Urothelium cell line (cell line): Measurements from ENCODE around the gene HOXB9.

ENCODE experiments used
- DNase-seq: peaks from one replicate; pipeline ENCODE4 v3.0.0; 2011; ENCODE audit warnings: low spot score, mixed read lengths
- FAIRE-seq: peaks from 2 replicates; lab custom pipeline; 2011; peaks lifted over from hg19 to GRCh38; lab: Jason Lieb, UNC

Gene HOXB9

DNA sequence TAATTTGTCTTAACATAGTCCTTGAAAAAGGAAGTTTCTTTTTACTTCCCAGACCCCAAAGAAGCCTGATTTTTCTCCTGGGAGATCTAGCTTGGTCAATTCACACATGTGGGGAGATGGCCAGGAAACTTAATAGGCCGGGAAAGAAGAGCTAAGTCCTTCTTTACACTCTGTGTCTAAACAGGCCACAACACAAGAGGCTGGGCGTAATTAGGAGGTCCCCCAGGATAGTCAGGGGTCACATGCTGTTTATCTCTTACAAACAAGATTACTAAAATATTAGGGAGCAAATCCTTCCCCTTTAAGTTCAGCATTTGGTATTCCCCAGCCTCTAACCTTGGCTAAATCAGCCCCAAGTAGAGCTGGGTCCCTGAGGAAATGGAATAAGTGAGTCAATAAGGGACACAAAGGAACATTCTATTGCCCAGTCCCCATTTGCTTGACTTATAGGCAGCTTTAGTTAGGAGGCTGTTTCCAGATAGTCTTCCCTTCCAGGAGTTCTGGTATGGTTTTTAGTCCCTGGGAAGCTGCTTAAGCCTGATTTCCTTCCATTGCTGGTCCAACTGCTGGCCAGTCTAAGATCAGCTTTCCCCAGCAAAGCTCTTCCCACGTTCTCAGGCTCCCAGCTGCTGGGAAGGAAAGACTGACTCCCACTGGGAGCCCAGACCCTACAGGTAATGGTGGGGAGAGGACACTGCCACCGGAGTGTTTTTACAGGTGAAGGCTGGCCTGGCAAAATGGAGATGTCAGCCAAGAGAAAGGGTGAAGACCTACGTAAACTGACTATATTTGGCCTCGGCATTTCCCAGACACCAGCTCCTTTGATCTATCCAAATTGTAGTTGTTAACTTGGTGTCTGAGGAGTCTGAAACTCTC lies 14.1 kb upstream of the HOXB9 start:
- FAIRE-seq (no peak), DNase-seq (no peak)

DNA sequence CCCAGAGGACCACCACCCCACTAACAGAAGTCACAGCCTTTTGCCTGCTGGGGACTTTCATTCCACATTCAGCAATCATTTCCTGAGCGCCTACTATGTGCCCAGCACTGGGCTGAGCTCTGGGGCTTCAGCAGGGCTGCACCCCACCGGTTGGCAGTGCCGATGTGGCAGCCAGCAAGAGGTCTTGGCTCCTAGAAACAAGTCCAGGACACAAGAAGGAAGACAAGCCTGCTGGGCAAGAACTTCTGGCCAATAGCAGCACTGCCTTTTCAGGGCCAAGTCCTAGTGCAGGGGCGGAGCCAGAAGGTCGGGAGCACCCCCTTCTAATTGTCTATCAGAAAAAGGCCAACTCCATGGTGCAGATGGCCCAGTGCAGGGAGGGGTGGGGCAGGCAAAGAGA lies 13.0 kb upstream of the HOXB9 start:
- FAIRE-seq (no peak), DNase-seq (no peak)

DNA sequence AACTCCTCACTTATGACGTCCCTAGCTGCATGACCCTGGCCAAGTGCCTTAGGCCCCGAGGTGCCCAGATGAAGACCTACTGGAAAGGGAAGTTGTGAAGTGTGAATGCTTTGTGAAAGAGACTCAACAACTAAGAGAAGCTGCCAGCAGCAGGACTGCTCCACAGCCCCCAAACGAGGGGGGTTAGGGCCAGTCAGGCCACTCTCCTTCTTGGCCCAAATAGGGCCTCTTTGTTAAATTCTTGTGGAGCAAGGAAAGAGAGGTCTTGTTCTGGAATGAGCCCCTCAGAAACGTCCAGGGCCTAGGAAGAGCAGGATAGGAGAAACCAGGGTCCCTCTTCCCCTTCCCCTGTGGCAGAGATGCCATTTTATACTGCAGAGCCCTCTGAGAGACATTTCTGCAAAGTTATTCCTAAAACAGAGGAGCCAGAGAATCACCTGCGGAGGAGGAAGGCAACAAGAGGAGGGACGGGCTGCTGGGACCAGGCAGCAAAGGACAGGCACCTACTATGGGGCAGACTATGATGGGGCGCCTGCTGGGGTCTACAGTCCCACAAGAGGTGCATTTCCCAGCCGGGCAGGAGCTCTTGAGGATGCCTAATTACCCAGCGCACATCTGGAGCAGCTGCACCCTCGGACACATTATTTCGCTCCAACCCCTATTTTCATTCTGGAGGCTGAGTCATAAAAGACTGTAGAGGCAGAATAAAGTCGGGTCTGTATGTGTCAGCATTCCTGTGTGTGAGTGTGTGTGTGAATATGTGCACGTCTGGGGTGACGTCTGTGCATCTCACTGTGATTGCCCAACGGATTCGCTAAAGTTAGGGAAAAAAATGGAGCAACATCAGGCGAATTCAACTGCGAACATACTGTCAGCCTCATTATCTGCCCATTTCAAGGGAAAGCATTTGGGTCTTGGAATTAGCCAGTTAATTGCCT lies 11.4 kb upstream of the HOXB9 start:
- peak; percentile 75 for DNase-seq
- FAIRE-seq: peak; percentile 89

DNA sequence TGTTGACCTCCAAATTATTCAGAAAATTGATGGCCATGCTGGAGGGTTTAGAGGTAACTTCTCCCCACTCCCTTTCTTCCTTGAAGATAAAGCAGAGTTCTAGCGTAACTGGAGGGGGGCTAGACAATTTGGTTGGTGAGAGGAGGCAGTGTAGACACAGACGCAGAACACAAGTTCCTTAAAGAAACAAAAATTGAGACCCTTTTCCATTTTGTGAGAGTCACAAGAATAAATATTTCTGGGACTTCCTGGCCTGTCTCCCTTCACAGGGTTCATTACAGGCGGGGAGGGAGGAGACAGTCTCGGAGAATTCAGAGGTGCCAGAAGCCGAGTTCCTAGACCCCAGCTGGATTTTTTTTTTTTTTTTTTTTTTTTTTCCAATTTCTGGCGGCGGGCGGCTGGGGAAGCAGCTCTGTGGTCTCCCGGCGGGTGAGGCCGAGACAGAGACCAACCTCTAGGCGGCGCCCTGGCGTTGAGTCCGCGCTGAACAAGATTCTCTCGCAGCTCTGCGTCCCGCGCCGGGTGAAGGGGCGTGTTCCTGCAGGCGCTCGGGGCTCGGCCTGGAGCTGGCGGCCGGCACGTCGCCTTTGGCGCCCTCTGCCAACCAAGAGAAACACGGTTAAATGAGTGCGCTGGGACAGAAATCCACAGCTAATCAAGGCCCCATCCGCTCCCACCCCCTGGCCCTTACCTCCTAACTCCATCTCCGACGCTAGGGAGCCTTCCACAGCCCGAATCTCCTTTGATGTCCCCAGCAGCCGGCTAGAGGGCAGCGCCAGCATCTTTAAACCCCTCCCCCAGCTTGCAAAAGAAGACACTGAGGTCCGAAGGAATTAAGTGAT lies 10.2 kb upstream of the HOXB9 start:
- FAIRE-seq: no peak
- no peak for DNase-seq

DNA sequence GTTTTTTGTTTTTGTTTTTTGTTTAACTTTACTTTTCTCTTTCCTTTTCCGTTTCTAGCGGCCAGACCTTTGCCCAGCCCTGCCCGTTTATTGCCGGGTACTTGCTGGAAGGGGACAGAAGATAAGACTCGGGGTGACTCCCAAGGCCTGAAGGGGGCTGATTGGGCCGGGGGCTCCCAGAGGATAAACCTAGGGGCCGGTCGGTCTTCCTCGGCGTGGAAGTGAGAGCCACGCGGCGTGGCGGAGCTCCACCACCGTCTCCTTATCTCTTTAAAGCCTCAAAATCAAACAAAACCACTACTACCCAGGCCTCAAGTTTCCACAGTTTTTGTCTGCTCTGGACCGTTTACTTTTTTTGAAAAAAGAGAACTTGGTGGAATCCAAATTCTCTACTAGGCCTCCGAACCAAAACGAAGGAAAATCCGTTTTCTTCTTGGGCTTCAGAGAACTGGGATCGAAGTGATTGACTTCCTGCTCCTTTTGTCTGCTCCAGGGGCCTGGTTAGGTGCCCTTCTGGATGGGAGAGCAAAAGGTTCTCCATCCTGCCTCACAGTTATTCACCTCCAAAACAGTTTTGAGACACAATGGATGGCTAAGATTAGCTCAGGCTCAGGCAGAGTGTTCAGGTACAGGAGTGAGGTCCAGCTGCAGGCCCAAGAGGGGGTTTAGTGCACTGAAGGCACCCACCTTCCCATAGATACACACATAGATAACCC lies 8.5 kb upstream of the HOXB9 start:
- FAIRE-seq: no peak
- no peak for DNase-seq

DNA sequence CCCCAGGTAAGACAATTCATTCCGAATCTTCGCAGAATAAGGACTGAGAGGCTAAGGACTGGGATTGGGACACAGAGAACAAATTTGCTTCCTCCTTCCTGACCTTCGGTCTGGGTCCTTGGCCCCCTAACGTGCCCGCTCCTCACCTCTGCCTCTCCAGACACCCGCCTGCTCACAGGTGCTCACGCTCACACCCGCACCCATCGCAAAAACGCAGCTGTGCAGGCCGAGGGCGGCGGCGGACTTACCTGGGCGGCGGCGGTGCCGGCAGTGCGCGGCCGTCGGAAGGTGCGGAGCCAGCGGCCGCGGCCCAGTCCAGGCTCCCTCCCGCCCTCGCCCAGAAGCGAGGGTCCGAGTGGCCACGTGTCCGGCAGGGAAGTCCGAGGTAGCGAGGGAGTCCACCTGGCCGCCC lies 7.1 kb upstream of the HOXB9 start:
- no peak for DNase-seq

DNA sequence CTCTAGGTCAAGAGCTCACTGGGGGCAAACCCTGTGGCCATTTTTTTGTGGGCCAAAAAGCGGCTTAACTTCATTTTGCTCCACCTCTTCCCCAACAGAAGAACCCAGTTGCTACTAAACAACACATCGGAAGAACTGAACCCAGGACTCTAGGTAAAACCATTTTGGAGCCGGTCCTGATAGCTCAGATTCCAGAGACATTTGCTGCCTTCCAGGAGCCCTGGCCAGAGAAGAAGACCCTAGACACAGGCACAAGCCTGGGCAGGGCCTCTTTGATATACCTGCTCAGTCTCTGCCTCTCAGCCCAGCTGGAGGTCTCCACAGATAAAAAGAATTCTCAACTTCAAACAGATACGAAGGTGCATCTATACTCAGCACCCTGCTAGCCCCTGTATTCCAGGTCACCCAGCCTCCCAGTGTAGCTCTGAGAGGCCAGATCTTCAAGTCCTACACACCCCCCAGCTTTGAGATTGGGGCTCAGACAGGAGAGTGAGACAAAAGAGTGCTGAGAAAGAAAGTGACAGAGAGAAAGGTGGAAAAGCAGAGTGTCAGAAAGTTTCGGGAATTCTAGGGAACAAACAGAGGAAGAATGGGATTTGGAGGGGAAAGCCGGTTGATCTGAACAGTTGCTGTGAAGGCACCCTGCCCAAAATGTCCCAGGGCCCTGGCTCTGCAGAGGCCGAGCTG lies 6.6 kb upstream of the HOXB9 start:
- DNase-seq (no peak), FAIRE-seq (no peak)

More for the DNA sequence above, 7.1 kb upstream of the HOXB9 start:
- FAIRE-seq: no peak

DNA sequence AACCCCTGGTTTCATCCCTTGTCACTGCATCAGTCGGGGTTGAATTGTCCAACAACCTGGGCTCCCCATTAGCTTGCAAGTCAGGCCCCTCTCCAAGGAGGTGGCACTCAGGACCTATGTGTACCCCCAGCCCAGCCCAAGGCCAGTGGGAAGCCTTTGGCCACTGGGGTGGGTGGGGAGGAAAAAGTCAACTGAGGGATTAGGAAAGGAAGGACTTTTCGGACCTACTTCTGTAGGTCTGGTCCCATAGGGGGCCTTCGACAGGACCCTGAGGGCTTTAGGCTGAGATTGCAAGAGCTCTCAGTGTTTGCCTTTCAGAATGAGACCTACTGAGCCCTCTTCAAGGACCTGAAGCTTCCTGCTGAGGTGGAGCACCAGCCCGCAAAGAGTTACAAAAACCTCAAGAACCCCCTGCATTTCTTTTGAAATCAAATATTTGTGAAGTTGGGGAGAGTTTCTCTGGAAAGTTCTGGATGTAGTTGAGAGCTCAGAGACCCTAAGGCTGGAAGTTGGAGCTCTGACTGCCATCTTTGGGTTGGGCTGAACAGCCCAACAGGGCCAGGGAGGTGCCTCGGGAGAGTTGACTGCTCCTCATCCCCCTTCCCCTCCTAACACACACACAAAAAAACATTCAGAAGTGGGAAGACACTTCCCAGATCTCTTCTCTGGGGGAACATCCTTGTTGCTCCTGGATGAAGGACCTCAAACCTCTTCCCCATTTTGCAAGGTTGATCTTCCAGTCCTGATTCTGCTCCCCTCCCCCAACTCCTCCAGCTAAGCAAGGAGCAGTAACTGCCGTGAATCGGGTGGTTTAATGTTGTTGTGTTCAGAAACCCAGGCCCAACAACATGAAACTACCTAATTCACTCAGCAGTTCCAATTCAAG lies 5.8 kb upstream of the HOXB9 start:
- DNase-seq (no peak), FAIRE-seq (no peak)

DNA sequence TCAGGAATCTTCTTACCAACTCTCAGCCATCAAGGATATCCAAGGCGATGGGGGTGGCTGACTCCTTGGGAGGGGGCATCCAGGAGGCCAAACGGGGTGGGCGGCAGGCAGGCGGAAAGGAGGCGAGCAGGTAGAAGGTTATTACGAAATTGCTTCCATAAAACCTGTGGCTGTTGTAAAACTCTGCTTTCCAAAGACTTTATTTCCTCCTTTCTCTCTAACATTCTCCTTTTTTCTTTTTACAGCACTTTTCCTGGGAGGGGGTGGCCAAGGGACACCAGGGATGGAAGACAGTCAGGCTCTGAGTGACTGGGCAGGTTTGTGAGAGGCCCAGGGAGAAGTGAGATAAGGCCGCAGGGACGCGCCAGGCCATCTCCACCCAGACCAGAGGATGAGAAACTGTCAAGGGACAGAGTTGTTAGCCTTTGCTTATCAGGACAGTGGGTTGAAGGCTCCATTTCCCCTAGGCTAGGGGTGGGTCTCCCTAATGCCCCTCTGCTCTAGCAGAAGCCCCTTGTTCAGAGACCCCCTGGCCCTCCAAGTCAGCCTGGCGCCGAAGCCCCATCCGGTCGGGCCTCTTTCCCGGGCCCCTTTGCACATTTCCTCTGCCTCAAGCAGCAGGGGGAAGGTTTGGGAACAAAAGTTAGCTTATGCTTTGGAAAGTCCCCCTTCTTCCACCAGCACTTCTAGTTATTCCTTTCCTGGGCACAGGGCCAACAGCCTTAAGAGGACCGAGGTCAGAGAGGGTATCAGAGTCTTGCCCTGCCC lies 5.0 kb upstream of the HOXB9 start:
- no peak for FAIRE-seq
- DNase-seq: no peak

DNA sequence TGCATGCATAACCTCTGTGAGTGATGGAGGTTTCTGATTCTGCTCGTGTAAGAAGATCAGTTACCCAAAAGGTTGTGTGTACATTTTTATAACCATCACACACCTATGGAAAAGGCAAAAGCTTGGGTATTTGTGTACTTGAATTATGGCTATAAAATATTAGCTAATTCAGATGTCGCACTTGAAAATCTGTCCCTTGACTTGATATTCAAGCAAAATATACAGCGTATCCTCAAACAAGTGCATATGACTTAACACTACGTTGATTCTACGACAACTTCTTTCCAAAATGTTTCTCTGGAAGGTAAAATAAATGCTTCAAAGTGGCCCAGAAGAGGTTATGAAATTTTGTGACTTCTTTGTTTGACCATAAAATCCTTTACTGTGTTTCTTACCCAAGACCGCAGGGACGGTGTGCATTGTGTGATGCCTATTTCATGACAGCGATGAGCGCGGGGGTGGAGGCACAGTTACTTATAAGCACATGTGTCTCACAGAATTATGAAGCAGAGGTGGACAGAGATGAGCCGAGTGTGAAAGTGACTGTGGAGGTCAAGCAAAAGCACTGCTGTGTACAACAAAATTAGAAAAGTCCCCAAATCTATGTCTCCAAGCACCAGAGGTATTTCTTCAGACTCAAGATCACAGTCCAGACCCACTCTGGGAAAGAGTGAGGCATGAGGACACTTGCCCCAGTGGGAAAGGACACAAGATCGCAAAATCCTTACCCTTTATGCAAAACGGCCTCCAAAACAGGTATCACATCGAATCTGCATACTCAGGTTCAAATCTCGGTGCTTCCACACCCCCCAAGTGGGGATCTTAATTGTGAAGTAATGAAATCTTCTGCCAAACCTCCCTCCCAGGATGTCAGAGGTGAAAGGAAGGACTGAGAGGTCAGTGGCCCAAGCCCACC lies 4.1 kb upstream of the HOXB9 start:
- no peak for FAIRE-seq
- no peak for DNase-seq

DNA sequence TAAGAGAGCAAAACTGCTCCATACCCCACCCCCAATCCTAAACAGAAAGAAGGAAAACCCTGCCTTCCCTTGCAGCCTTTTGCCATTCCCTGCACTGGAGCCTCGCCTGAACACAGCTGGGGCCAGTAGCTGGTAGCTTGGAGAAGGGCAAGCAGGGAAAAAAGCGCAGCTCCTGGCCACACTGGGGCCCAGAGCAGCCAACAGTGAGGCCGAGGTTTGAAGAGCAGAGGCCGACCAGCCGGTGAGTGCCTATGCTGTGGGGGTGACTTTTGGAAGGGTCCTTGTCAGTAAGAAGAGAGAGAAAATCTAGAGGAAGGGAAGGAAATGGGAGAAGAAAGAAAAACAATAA lies 3.2 kb upstream of the HOXB9 start:
- DNase-seq (no peak), FAIRE-seq (no peak)

DNA sequence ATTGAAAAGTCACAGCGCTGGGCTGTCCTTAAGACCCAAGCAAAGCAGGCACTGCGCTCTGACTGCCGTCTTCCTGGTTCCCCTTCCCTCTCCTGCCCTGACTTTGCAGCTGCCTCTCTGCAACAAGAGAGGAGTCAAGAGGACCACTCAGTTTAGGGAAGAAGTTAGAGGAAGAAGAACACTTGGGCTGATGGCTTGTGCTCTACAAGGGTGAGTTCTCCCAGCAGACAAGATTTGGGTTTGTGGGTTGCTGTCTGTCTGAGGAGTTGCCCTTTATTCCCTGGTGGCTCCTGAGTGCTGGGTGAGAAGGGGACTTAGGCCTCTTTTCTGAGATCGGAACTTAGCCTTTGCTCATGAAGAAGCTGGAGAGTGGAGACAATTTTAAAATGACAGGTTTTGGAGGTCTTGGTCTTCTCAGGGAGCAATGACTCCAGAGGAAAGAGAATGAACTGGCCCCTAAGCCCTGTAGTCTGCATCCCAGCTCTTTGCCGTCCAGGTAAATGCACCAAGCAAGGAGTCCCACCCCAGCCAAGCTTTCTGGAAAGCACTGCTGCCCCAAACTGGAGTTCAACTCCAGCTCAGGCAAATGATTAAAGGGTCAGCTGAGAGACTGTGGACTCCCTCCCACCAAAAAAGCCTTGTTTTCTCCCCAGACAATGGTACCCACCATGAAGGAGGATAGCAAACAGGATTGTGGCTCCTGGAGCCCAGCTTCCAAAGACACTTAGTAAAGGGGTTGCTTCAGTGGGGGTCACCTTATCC lies 2.7 kb upstream of the HOXB9 start:
- DNase-seq (no peak), FAIRE-seq (no peak)

DNA sequence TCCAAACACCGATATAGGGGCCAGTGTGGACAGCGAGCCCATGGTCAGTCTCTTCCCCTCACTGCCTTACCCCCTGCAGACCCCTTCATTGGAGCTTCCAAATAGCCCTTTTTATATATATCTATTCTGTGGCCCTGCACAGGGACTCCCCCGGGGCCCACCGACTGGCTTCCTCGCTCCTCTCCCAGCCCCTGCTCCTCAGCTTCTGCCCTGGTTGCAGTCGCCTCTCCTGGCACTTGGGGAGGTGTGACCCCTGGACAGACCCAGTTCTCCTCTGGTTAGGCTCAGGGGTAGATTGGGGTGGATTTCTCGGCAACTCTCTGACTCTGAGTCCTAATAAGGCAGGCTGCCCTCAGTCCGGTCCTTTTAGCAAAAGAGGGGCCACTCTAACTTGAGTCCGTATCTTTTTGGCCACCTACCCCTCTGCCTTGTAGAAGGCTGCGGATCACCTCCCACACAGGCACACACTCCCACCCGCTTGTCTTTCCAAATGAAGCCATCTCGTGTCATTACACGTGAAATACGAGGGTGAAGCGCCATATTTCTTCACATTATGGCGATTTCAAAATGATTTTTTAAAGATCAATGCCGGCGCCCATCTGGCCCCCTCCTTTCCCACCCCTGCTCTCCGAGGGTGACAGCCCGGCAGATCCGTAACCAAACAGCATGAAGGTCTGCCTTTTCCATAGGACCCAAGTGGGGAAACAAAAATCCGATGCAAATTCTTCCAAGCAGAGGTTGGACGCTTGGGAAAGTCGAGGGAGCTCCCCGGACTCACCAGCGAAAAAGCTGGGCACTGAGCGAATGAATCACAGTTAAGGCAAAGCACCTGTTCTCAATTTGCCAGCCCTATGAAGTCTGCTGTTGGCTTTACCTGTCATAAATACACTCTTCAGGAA lies 1.7 kb upstream of the HOXB9 start:
- FAIRE-seq: no peak
- no peak for DNase-seq

DNA sequence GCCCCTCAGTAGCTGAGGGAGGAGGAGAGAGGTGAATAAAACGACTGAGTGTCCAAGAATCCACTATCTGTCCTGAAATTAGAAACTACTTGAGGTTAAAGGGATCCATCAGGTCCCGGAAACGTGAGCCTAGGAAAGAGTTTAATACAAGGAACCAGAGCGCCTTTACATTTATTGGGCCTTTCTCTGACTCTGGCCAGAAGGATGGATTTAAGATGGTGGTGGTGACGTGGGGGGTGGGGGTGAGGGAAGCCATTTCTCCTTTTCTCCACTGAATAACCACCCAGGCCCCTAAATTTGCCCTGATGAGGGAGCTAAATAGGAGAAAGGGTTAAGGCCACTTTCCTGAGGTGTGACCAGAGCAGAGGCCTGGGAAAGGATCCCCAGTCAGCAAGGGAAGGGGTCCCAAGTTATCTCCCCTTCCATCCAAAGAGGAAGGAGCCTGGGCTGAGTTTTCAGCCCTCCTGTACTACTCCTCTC lies 1.0 kb upstream of the HOXB9 start:
- FAIRE-seq (no peak), DNase-seq (no peak)
